GM18498 (cell line): ENCODE measurements around the gene NFATC2.

ENCODE experiments used
- ATAC-seq: cut with Tn5 transposase; IDR thresholded peaks from one replicate; pipeline ENCODE4 v1.9.1; 2021; ENCODE audit warnings: mild to moderate bottlenecking, moderate library complexity; ENCODE audit not compliant: unreplicated experiment

NFATC2 gene

DNA sequence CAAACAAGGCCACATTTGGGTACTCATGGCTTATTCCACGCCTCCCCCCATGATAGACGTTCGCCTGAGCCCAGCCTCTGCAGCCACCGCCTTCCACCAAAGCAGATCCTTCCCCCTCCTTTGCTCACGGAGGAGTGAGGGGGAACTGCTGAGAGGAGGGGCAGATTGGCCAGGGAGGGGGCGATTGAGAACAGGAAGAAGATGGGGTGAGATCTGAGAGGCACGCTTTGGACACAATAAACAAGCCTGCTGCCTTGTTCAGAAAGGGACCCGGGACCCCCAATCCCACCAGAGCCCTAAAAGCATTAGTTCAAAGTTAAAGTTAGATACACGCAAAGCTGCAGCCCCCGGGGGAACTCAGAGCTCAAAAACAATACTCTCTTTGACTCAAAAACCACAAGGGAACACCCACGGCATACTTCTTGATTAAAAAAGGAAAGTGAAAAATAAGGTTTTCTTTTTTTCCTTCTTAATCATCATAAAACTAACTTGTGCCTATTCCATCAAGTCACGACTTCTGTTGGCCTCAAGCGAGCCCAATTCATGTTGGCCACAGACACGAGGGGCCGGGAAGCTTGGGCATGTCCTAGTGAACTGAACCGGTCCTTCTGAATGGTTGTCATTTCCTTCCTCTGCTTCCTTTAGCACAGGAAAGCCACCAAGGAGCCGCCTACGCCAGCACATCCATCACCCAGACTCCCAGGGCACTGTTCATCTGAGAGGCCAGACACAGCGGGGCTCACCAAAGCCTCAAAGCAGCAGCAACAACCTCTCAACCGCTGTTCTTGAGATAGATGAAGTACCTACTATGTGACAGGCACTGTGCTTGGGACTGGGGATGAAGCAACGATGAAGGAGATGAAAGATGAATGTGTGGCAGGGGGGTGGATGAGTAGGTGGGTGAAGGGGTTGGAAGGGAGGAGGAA lies 44.7 kb downstream of the NFATC2 start:
- ATAC-seq, result no peak

- no peak for ATAC-seq
These were observed 45.6 kb downstream of the NFATC2 start for GRCh38 chr20:51496964-51497363.

DNA sequence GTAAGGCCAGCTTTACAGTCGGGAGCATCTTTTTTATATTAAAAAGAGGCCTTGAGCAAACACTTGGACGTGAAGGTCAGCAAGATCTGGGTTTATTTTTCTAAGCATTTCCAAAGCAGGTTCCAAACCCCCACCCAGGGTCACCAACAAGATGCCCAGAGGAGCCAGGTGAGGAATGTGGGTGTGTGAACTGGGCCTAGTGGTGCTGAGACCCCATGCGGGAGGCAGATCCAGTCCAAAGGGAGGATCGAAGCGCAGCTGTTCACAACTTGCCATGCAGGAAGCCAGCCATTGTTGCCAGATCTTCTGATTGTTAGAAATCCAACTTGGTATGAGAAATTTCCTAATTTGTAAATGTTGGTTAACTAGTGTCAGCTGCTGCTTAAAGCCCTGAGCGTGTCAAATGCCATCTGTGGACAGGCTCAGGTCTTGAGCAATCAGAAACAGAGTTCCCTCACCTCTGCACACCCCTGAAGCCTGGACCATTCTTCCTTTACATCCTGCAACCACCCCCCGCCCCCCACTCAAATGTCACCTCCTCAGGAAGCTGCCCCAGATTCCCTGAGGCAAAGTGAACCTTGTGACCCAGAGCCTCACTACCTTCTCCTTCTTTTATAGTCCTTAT lies 46.5 kb downstream of the NFATC2 start:
- no peak for ATAC-seq

GRCh38 chr20:51495291-51495690 lies 47.2 kb downstream of the NFATC2 start:
- no peak for ATAC-seq

GRCh38 chr20:51494241-51495110 lies 48.0 kb downstream of the NFATC2 start:
- no peak for ATAC-seq

DNA sequence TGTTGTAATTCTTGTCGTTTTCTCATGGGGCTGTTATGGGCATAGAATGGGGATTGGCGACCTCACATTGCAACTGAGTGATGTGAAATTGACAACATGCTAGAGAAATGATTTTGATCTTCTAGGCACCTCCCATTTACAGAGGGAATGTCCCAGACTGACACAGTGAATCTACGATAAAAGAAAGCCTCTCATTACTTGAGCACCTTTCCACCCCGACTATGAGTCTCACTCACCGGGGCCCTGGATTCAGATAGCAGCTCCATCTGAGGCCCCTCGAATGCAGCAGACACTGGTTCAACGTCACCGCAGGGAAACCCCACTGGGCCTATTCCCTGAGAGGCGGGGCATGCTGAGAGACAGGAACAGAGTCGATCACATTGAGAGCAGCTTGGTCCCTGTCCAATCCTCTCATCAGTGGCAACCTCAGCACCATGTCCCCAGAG lies 49.1 kb downstream of the NFATC2 start:
- ATAC-seq, result no peak

DNA sequence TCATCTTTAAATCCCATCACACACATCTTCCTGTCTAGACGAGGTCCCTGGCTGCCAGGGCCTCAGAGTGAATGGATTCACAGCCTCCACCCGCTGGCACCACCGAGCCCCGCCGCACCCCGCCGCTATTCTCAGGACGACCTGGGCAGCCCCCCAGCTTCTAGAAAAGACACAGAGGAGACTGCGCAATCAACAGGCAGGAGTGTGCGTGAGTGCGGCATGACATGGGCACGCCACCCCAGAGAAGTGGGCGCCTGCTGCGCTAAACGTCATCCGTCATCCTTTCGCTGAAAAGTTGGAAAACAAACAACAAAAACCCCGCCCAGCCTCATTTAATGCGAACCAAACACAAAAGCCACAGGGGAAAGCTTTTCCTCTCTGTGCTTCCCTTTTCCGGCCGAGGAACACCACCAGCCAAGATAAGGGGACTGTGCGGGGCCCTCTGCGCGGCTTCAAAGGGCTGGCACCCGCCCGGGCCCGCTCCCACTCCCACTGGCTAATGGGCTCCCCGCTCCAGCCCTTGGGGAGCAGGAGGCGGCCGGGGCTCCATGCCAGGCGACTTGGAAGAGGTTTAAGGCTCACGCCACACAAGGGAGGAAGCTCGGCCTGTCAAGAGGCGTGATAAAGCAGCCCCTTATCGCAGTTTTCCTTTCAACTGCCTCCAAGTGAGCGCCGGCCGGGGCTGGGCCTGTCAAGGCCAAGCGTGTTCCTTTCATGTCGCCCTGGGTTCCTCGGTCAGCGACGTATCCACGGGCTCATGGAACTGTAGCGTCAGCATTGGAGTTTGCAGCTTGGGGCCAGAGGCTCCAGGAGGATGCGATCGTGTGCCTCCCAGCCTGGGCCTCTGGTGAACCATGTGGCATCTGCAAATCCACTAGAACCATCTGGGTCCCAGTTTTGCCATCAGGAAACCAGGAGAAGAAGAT lies 50.1 kb downstream of the NFATC2 start:
- no peak for ATAC-seq

- ATAC-seq, result no peak
These were observed 51.1 kb downstream of the NFATC2 start for GRCh38 chr20:51491393-51491792.

GRCh38 chr20:51490635-51491034 lies 51.9 kb downstream of the NFATC2 start:
- ATAC-seq, result no peak

DNA sequence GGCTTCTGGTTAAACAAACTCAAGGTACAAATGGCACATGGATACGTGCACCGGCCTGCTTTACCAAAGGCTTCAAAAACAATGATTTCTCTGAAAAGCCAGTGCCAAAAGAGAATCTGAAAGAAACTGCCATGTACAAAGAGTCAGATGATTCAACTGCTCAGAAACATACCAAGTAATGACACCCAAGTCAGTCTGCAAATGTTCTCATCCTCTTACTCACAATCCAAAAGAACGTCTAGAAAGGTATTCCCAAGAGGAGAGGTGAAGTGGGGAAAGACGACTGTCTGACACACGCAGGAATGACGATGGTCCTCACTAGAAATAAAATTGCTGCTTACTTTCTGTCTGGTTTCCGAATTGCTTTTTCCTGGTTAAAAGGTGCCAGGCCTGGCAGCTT lies 52.9 kb downstream of the NFATC2 start:
- no peak for ATAC-seq

DNA sequence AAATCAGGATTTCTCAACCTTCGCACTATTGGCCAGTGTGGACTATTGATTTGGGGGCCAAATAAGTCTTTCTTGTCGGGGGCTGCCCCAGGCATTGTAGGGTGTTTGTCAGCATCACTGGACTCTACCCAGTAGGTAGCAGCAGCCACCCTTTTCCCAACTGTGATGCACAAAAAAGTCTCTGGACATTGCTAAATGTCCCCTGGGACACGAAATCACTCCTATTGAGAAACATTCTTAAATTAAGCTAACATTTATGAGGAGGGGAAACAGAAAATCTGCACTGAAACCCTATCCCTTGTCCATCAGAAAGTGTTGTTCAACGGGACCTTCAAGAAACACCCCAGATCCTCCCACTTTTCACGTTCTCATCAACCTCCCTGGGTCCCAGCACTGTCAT lies 54.2 kb downstream of the NFATC2 start:
- ATAC-seq, result no peak

- ATAC-seq, result no peak
These were observed 54.8 kb downstream of the NFATC2 start for GRCh38 chr20:51487565-51488268.

- no peak for ATAC-seq
These were observed 55.4 kb downstream of the NFATC2 start for GRCh38 chr20:51487076-51487475.

- no peak for ATAC-seq
These were observed 56.1 kb downstream of the NFATC2 start for GRCh38 chr20:51486197-51487005.

DNA sequence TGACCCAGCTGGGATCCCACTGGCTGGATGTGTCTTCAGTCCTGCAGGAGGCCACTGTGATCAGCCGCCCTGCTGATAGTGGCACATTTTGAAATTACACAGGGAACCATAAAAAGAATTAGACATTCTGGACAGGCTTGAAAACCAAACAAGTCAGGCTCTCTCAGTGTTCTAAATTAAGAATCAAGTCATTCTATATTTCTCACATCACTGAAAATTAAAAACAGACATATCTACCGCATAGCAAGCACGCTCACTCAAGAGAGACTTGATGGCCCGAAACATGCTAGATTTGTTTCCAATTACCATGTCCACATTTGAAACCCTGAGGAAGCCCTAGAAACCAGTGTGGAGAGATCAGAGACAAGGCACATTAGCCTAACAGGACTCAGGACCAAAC lies 57.7 kb downstream of the NFATC2 start:
- no peak for ATAC-seq

DNA sequence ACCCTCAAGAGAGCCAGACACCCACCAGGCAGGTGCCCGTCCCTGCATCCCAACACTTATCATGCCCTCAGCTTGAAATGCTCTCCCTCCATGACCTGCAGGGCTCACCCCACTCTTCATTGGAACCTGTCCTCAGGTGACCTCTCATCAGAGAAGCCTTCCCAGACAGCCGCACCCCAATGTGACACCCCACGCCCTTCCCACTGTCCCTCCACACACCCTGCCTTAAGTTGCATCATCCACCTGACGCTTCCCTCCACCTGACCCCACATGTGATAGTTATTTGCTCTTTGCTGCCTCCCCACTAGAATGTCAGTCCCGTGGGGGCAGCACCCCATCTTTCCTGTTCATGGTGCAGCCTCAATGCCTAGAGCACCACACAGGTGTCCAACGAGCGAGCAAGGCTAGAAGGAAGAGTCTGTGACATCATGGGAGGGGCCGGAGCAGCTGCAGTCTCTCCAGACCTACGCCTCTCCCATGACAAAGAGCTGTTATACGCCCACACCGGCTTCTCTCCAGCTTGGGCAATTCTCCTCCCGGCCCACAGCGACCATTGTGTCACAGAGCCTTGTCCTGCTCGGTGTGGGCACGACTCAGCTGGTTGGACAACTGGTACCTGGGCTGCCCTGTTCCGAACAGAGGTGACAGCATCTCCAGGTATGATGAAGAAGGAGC lies 58.2 kb downstream of the NFATC2 start:
- ATAC-seq, result no peak

DNA sequence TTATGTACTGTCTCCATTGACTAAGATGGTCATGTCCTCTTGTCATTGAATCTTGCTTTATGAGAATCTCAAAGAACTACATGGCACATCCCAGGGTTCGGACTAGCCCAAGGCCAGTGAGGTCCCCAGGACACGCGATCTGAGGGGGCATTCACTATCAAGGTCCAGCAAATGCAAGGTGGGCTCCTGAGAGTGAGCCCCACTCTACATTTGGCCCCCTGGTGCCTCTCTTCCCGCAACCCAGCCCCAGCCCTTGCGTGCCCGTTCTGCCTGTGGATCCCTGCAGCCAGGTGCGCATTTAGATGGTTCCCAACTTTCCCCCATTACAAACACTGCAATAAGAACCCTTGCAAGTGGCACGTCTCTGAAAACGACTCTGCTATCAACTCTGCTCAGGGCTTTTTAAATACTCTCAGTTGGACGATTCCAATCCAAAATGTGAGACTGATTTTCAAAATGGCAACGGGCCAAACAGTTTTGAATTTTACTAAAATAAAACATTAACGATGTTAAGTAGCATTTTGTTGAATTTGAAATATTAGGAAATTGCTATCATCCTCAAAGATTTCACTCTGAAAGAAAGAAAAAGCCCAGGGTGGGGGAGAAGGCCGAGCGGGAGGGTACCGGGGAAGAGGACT lies 59.6 kb downstream of the NFATC2 start:
- ATAC-seq, result no peak
